ENCODE measurements around the gene CACNA1C. TPM values are rescaled to one million over a fixed set of nuclear protein-coding genes. Genes with fewer than 3 reads are reported as not detected.

Gene CACNA1C
- total and polyA plus RNA-seq, 2 donors (not counting 1 experiment from before 2014, with no cell fraction given) = 7.6 to 11.4 TPM

DNA sequence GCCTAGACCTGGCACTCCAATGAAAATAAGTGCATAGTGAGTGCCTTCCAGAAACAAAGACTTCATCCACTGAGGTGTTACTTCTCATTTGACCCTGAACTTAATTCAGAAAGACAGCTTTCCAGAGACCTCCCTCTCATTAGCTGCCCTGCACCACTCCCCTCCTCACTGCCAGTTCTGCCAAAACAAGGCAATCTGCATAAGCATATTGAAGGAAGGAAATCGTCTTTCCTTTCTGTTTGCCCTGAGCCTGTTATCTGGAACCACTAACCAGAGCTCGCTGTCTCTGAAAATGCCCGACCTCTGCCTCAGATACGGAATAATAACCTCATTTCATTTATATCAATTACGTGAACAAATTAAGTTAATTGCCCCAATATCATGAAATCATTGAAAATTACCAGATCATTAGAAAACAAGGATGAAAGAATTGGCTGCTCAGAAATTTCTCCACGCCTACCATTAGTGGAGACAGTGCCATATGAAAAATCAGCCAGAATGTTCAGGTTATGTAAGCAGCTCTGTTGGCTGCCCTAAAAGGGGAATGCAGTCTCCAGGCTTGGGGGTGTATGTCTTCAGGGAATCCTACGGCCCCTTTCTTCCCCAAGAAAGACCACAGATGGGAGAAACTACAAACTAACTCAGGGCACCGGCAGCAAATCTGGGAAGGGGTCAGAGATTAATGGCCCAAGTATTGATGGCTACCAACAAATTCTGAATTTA, 592.1 kb downstream of the CACNA1C start:
- no peak overlapping the region for H3K4me3 ChIP-seq (replicated peaks in 1 of 4; ENCODE audit: control extremely low read depth in 1 of 4, insufficient read depth in 1 of 4, low read depth in 3 of 4, low read length in 4 of 4)
- no peak for DNase-seq (ENCODE audit: low read depth in 2 of 2)

DNA sequence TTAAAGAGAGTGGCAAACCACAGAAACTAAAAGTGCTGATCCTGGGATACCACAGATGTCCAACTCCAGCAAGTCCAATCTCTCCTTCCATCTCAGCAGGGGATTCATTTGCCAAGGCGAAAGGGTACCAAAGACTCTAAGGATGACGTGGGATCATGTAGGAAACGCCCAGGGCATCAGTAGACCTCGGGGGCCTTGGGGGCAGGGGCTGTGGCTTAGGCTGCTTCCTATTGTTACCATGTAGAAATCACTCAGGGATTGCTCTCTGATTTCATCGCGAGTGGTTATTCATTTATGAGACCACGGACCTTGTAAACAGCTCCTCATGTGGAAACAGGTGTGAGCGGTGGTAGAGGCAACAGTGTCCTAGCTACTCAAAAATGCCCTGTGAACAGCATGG, 592.7 kb downstream of the CACNA1C start:
- Histone ChIP-seq H3K79me2 (ENCODE audit: control insufficient read depth, insufficient read depth, low read length) (no peaks in the 10 kb centered on the region), H2AFZ (ENCODE audit: low read length) (no peak overlapping the region), H4K20me1 (ENCODE audit: control insufficient read depth, extremely low read depth, insufficient read depth, low read length) (no peaks in the 10 kb centered on the region), H3K9me3 (ENCODE audit: control insufficient read depth, insufficient read depth, low read depth, low read length) (no peaks in the 10 kb centered on the region), H3K27ac (ENCODE audit: insufficient read depth, low read length) (no peak overlapping the region), H3K4me2 (ENCODE audit: extremely low read depth, insufficient read depth, low read length) (no peak overlapping the region), H3K4me3 (replicated peaks in 1 of 4; ENCODE audit: control extremely low read depth in 1 of 4, insufficient read depth in 1 of 4, low read depth in 3 of 4, low read length in 4 of 4) (no peak overlapping the region), H3K4me1 (ENCODE audit: control insufficient read depth, extremely low read depth, insufficient read depth, low read length) (peaks cover 8% of the 10 kb centered on the region), H3K9ac (ENCODE audit: insufficient read depth, low read length) (no peak overlapping the region), H3K27me3 (ENCODE audit: control insufficient read depth, insufficient read depth, low read length) (no peaks in the 10 kb centered on the region), H3K36me3 (ENCODE audit: control insufficient read depth, insufficient read depth, low read length) (no peaks in the 10 kb centered on the region)
- TF ChIP-seq, protein P1, sequence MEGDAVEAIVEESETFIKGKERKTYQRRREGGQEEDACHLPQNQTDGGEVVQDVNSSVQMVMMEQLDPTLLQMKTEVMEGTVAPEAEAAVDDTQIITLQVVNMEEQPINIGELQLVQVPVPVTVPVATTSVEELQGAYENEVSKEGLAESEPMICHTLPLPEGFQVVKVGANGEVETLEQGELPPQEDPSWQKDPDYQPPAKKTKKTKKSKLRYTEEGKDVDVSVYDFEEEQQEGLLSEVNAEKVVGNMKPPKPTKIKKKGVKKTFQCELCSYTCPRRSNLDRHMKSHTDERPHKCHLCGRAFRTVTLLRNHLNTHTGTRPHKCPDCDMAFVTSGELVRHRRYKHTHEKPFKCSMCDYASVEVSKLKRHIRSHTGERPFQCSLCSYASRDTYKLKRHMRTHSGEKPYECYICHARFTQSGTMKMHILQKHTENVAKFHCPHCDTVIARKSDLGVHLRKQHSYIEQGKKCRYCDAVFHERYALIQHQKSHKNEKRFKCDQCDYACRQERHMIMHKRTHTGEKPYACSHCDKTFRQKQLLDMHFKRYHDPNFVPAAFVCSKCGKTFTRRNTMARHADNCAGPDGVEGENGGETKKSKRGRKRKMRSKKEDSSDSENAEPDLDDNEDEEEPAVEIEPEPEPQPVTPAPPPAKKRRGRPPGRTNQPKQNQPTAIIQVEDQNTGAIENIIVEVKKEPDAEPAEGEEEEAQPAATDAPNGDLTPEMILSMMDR (conservative IDR thresholded peaks at IDR 0.05 in 1 of 2, IDR thresholded peaks at IDR 0.05 in 1 of 2; ENCODE audit: low read depth in 1 of 2, low read length in 2 of 2) = no peak
- no peak for TF ChIP-seq EZH2 (IDR thresholded peaks at IDR 0.05; ENCODE audit: low read length, missing control alignments)
- DNase-seq (ENCODE audit: low read depth in 2 of 2) = no peak

More for the DNA sequence above, 592.1 kb downstream of the CACNA1C start:
- no peaks in the 10 kb centered on the region for H4K20me1 ChIP-seq (ENCODE audit: control insufficient read depth, extremely low read depth, insufficient read depth, low read length)
- no peaks in the 10 kb centered on the region for H3K36me3 ChIP-seq (ENCODE audit: control insufficient read depth, insufficient read depth, low read length)
- H3K27ac ChIP-seq (ENCODE audit: insufficient read depth, low read length) = no peak overlapping the region
- no peaks in the 10 kb centered on the region for H3K79me2 ChIP-seq (ENCODE audit: control insufficient read depth, insufficient read depth, low read length)
- H3K9me3 ChIP-seq (ENCODE audit: control insufficient read depth, insufficient read depth, low read depth, low read length) = no peaks in the 10 kb centered on the region
- H3K4me1 ChIP-seq (ENCODE audit: control insufficient read depth, extremely low read depth, insufficient read depth, low read length) = peaks cover 14% of the 10 kb centered on the region
- H2AFZ ChIP-seq (ENCODE audit: low read length) = no peak overlapping the region
- no peak overlapping the region for H3K9ac ChIP-seq (ENCODE audit: insufficient read depth, low read length)
- H3K4me2 ChIP-seq (ENCODE audit: extremely low read depth, insufficient read depth, low read length) = no peak overlapping the region
- TF ChIP-seq, protein P1 (conservative IDR thresholded peaks at IDR 0.05 in 1 of 2, IDR thresholded peaks at IDR 0.05 in 1 of 2; ENCODE audit: low read depth in 1 of 2, low read length in 2 of 2) = no peak
- TF ChIP-seq EZH2 (IDR thresholded peaks at IDR 0.05; ENCODE audit: low read length, missing control alignments) = no peak
- no peaks in the 10 kb centered on the region for H3K27me3 ChIP-seq (ENCODE audit: control insufficient read depth, insufficient read depth, low read length)

DNA sequence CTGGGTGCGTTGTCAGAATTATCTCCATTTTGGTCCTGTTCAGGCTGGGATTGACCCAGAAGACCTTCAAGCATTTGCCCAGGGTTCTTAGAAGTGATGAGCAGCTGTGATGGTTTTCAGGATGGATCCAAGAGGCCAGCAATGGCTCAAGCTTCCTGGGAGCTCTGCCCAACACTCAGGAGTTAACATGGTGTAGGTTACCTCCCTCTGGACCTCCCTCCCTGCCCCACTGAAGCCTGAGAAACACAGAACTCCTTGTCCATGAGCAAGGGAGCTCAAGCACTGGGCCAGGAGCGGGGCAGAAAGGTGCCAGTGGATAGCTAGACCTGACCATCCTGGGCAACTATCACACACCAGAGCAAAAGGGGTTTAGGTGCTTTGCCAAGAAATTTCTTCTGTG, 593.6 kb downstream of the CACNA1C start:
- TF ChIP-seq, protein P1 (conservative IDR thresholded peaks at IDR 0.05 in 1 of 2, IDR thresholded peaks at IDR 0.05 in 1 of 2; ENCODE audit: low read depth in 1 of 2, low read length in 2 of 2) = no peak
- no peak for TF ChIP-seq EZH2 (IDR thresholded peaks at IDR 0.05; ENCODE audit: low read length, missing control alignments)
- no peak for DNase-seq (ENCODE audit: low read depth in 2 of 2)
- no peaks in the 10 kb centered on the region for H3K9me3 ChIP-seq (ENCODE audit: control insufficient read depth, insufficient read depth, low read depth, low read length)

More for the DNA sequence above, 593.6 kb downstream of the CACNA1C start:
- Histone ChIP-seq H3K4me3 (replicated peaks in 1 of 4; ENCODE audit: control extremely low read depth in 1 of 4, insufficient read depth in 1 of 4, low read depth in 3 of 4, low read length in 4 of 4) (no peak overlapping the region), H3K27me3 (ENCODE audit: control insufficient read depth, insufficient read depth, low read length) (no peaks in the 10 kb centered on the region), H3K4me2 (ENCODE audit: extremely low read depth, insufficient read depth, low read length) (no peak overlapping the region), H2AFZ (ENCODE audit: low read length) (no peak overlapping the region), H3K9ac (ENCODE audit: insufficient read depth, low read length) (no peak overlapping the region), H4K20me1 (ENCODE audit: control insufficient read depth, extremely low read depth, insufficient read depth, low read length) (no peaks in the 10 kb centered on the region), H3K4me1 (ENCODE audit: control insufficient read depth, extremely low read depth, insufficient read depth, low read length) (peaks cover under 1% of the 10 kb centered on the region), H3K36me3 (ENCODE audit: control insufficient read depth, insufficient read depth, low read length) (no peaks in the 10 kb centered on the region), H3K27ac (ENCODE audit: insufficient read depth, low read length) (no peak overlapping the region), H3K79me2 (ENCODE audit: control insufficient read depth, insufficient read depth, low read length) (no peaks in the 10 kb centered on the region)
